Type B pancreatic cell (in vitro differentiated cells): ENCODE measurements around the gene STX1B. TPM values are rescaled to one million over a fixed set of nuclear protein-coding genes. Genes with fewer than 3 reads are reported as not detected.

Experiments
- DNase-seq: peaks from one replicate; pipeline ENCODE4 v3.0.0; 2021; ENCODE audit warnings: mixed read lengths; ENCODE audit not compliant: unreplicated experiment; ENCODE audit errors: extremely low spot score
- H3K27ac Mint-ChIP-seq: 2 replicates; pipeline ENCODE4 v1.8.0; 2021; ENCODE audit warnings: mild to moderate bottlenecking, mixed read lengths
- H3K27me3 Mint-ChIP-seq: 2 replicates; pipeline ENCODE4 v1.8.0; 2021; ENCODE audit warnings: mixed read lengths
- H3K36me3 Mint-ChIP-seq: 2 replicates; pipeline ENCODE4 v1.8.0; 2021; ENCODE audit warnings: mixed read lengths
- H3K4me1 Mint-ChIP-seq: one replicate; pipeline ENCODE4 v1.8.0; 2021; ENCODE audit warnings: mixed read lengths; ENCODE audit not compliant: unreplicated experiment
- H3K4me3 Mint-ChIP-seq: 2 replicates; pipeline ENCODE4 v1.8.0; 2021; ENCODE audit warnings: mild to moderate bottlenecking, mixed read lengths
- H3K9me3 Mint-ChIP-seq: 2 replicates; pipeline ENCODE4 v1.8.0; 2021; ENCODE audit warnings: mixed read lengths
- total RNA-seq: library from RNA; stranded (reverse); gene quantifications from 2 replicates; pipeline ENCODE4 v1.2.1, GENCODE V29; 2021; ENCODE audit warnings: low replicate concordance
- TF ChIP-seq, protein P1 (sequence below): fragments of 200-600 bp; sonication (generic); conservative IDR thresholded peaks from 2 replicates; pipeline ENCODE4 v1.5.0; 2021; ENCODE audit warnings: antibody characterized with exemption, mild to moderate bottlenecking

STX1B gene
- total RNA-seq, 1 donor from 2014 or later, result 9.9 TPM

DNA sequence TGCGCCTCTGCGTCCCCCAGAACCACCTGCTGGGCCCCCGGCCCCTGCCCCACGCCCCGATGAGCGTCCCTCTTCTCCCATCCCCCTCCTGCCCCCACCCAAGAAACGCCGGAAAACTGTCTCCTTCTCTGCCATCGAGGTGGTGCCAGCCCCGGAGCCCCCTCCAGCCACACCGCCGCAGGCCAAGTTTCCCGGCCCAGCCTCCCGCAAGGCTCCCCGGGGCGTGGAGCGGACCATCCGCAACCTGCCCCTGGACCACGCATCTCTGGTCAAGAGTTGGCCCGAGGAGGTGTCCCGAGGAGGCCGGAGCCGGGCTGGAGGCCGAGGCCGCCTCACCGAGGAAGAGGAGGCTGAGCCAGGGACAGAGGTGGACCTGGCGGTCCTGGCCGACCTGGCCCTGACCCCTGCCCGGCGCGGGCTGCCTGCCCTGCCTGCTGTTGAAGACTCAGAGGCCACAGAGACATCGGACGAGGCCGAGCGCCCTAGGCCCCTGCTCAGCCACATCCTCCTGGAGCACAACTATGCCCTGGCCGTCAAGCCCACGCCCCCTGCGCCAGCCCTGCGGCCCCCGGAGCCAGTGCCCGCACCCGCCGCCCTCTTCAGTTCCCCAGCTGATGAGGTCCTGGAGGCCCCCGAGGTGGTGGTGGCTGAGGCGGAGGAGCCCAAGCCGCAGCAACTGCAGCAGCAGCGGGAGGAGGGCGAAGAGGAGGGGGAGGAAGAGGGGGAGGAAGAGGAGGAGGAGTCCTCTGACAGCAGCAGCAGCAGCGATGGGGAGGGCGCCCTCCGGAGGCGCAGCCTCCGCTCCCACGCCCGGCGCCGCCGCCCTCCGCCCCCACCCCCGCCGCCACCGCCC, 31.0 kb downstream of the STX1B start:
- no peaks in the 10 kb centered on the region for H3K27me3 Mint-ChIP-seq
- no peak for DNase-seq
- TF ChIP-seq, protein P1, sequence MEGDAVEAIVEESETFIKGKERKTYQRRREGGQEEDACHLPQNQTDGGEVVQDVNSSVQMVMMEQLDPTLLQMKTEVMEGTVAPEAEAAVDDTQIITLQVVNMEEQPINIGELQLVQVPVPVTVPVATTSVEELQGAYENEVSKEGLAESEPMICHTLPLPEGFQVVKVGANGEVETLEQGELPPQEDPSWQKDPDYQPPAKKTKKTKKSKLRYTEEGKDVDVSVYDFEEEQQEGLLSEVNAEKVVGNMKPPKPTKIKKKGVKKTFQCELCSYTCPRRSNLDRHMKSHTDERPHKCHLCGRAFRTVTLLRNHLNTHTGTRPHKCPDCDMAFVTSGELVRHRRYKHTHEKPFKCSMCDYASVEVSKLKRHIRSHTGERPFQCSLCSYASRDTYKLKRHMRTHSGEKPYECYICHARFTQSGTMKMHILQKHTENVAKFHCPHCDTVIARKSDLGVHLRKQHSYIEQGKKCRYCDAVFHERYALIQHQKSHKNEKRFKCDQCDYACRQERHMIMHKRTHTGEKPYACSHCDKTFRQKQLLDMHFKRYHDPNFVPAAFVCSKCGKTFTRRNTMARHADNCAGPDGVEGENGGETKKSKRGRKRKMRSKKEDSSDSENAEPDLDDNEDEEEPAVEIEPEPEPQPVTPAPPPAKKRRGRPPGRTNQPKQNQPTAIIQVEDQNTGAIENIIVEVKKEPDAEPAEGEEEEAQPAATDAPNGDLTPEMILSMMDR, result no peak
- no peaks in the 10 kb centered on the region for H3K9me3 Mint-ChIP-seq
- H3K4me3 Mint-ChIP-seq, result no peak overlapping the region
- H3K4me1 Mint-ChIP-seq, result no peaks in the 10 kb centered on the region
- peaks cover 11% of the 10 kb centered on the region for H3K36me3 Mint-ChIP-seq
- no peak overlapping the region for H3K27ac Mint-ChIP-seq

DNA sequence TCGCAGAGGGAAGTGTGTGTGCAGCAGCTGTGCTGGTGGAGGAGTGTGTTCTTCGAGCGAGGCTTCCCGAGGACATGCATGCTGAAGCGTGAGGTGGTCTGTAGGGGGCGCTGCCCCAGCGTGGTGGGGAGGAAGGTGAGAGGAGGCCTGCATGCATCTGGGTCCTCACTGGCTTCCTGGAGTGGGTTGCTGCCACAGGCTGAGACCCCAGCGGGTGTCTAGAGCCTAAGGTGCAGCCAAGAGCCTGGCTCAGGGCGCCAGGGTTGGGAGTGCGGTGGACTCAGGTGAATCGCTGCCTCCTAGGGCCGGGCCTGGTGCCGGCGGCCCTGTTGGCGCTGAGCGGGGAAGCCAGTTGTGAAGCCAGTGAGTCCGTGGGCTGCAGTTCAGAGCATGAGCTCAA, 32.9 kb downstream of the STX1B start:
- H3K36me3 Mint-ChIP-seq, result peaks cover 21% of the 10 kb centered on the region
- TF ChIP-seq, protein P1, result peak; percentile 53
- H3K9me3 Mint-ChIP-seq, result no peaks in the 10 kb centered on the region
- no peaks in the 10 kb centered on the region for H3K27me3 Mint-ChIP-seq
- H3K4me3 Mint-ChIP-seq, result no peak overlapping the region
- H3K27ac Mint-ChIP-seq, result no peak overlapping the region
- H3K4me1 Mint-ChIP-seq, result no peaks in the 10 kb centered on the region
- DNase-seq, result no peak

GRCh38 chr16:30976486-30976885, 34.0 kb downstream of the STX1B start:
- TF ChIP-seq, protein P1, result no peak
- no peaks in the 10 kb centered on the region for H3K4me1 Mint-ChIP-seq
- no peak overlapping the region for H3K27ac Mint-ChIP-seq
- H3K4me3 Mint-ChIP-seq, result no peak overlapping the region
- no peaks in the 10 kb centered on the region for H3K27me3 Mint-ChIP-seq
- H3K36me3 Mint-ChIP-seq, result peaks cover 26% of the 10 kb centered on the region
- no peaks in the 10 kb centered on the region for H3K9me3 Mint-ChIP-seq
- no peak for DNase-seq

GRCh38 chr16:30974348-30974747, 36.1 kb downstream of the STX1B start:
- TF ChIP-seq, protein P1, result no peak
- Mint-ChIP-seq H3K27me3 (no peaks in the 10 kb centered on the region), H3K4me3 (no peak overlapping the region), H3K27ac (no peak overlapping the region), H3K4me1 (no peaks in the 10 kb centered on the region), H3K36me3 (peaks cover 30% of the 10 kb centered on the region), H3K9me3 (no peaks in the 10 kb centered on the region)
- DNase-seq, result no peak

DNA sequence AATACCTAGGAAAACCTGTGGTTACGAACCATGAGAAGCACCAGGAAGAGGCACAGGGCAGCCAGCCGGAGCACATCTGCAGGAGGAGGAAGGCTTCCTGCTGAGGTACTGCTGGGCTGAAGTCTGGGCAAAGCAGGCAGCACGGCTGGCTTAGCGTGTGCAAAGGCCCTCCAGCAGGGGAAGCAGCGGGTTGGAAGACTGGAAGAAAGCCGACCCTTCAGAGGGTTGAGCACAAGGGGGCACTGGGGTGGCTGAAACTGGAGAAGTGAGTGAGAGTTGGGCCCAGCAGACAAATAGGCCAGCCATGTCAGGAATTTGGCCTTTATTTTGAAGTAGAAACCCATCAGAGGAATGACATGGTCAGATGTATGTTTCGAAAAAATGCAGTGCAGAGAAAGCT, 37.6 kb downstream of the STX1B start:
- Mint-ChIP-seq H3K27ac (no peak overlapping the region), H3K9me3 (no peaks in the 10 kb centered on the region), H3K4me3 (no peak overlapping the region), H3K36me3 (peaks cover 28% of the 10 kb centered on the region), H3K4me1 (no peaks in the 10 kb centered on the region), H3K27me3 (no peaks in the 10 kb centered on the region)
- TF ChIP-seq, protein P1, result peak; percentile 21
- no peak for DNase-seq
